Measurements from ENCODE around the gene PRXL2C. TPM values are rescaled to one million over a fixed set of nuclear protein-coding genes. Genes with fewer than 3 reads are reported as not detected.
"Not testable (repeated sequence)": the region's sequence is repeated elsewhere in the genome, so short reads cannot be mapped to it uniquely, and the experiment has no call there.

The PRXL2C gene
- total RNA-seq, 1 donor from 2014 or later, result 5.4 TPM

DNA sequence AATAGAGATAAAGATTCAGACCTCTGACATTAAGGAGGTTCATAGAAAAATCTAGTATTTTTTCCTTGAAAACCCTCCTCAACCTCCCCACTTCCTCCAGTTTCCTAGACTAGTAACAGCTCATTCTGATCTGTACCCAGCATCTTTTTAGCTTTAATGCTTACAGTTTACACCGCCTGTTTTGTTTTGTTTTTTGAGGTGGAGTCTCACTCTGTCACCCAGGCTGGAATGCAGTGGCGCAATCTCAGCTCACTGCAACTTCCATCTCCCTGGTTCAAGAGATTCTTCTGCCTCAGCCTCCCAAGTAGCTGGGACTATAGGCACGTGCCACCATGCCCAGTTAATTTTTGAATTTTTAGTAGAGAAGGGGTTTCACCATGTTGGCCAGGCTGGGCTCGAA, 40.5 kb downstream of the PRXL2C start:
- intact Hi-C loops (cut with micrococcal nuclease), result not testable (repeated sequence)

DNA sequence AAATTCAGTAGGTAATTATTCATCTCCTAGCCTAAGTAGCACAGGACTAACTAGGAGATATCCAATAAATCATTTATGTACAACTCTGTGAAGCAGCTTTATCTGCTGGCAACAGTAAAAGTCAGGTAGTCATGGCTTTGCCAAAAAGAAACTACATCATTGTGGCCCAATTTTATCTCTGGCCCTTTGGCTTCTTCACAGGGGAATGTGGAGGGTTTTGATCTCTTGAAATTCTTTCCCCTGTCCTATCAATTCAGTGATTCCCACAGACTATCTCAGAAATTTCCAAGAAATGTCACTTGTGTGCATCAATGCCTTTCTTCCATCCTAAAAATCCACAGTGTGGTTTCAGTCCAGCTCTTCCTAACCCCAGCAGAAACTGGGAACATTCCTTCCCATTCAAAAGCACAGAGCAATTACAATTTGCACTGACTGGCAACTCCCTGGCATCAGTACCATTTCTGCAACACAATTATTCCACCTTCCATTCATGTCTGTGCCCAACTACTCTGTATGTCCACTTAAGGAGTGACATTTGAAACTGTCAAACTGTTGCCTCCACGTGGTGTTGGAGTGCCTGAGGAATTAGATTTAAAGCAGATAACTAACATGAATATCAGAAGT, 42.0 kb downstream of the PRXL2C start:
- intact Hi-C loops (cut with micrococcal nuclease), result no loop called here

DNA sequence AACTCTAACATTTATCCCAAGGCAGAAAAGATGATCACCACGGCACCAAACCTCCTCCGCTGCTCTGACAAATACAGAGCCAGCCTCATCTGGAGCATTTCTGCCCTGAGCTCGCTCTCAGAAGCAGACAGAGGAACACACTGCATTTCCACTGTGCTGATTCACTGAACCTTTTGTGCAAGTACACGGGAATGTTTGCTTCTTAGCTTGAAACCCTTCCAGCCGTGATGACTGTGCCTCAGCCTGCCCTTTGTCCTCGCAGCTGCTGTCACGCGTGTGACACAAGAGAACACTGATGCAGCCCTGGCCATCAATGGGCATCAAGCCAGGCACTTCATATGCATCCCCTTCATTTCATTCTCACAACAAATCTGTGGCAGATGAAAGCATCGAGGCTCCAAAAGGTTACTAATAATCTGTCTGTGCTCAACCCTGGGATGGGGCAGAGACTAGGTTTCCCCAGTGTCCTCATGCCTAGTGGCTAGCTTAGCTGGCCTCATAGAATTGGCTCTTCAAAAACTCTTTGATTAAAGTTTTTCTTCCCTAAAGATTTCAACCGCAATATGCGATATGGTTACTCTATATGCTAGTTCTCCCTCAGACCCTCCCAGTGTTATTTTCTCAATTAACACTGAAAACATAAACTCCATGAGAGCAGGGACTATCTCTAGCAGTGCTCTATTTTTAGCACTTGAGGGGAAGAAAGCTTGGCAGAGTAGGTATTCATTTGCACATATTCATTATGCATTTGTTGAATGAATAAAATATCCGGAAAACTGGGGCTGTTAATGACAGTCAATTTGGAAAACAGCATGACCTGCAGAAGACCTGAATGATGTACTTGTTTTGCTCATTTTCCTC, 42.8 kb downstream of the PRXL2C start:
- intact Hi-C loops (cut with micrococcal nuclease), result no loop called here

DNA sequence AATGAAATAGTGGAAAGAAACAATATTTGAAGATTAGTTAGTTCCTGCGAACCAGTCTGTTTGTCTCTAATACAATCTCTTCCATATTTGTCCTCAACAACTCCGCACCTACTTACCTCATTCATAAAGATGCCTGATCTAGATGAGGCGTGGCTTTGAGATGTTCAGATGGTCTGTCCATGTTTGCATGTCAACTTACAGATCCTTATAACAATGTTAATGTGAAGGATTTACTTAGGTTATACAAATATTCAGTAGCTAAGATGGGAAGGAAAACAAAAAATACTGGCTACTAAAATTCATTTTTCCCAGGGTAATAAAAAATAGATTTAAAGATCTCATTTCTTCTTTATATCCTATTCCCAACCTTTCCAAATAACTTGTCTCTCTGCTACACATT, 43.8 kb downstream of the PRXL2C start:
- intact Hi-C loops (cut with micrococcal nuclease), result no loop called here

DNA sequence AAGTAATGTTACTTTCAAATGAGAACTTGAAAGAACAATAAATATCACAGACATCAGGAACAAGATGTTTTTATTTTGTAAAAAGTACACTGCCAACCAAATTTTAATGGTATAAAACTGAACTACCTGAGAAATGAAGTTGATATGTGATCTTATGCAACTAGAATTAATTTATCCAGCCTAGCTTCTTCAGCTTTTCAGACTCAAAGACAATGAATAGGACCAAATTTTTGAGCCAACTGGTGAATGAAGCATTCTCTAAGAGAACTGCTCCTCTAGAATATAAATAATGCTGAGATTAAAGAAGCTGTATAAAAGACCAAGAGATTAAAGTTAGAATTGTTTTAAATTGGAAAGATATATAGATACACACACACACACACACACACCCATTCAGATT, 45.4 kb downstream of the PRXL2C start:
- intact Hi-C loops (cut with micrococcal nuclease), result no loop called here

DNA sequence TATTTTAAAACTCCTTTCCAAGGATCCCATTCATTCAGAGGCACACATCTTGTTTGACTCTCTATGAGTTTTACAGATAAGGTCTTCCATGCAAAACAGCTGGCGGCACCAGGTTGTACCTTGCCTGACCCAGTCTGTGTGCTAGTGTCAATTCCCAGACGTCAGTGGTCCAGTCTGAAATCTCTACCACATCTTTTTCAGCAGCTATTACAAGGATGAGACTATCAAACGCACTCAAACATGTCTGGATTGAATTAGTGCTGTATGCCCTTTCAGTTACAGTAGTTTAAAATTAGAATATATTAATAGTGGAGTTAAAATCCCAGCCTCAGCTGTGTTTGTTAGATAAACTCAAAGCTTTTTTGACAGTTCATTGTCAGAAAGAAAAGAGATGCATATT, 47.1 kb downstream of the PRXL2C start:
- intact Hi-C loops (cut with micrococcal nuclease), result no loop called here

DNA sequence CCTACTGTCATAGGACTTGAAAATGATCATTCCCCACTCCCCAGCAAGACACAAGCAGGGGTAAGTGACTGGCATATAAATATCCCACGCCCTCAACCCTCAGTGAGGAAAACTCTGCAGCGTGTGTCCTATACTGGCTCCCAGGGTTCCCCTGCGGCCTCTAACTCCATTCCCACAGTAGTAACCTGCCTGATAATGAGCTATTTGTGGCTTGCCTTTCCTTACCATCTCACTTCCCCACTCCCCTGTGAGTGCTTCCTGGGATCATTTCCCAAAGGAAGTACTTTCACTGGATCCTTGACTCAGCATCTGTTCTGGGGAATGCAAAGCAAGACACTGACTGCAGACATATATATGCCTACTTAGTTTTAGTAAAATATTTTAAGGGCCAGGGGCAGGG, 49.8 kb downstream of the PRXL2C start:
- intact Hi-C loops (cut with micrococcal nuclease), result no loop called here

DNA sequence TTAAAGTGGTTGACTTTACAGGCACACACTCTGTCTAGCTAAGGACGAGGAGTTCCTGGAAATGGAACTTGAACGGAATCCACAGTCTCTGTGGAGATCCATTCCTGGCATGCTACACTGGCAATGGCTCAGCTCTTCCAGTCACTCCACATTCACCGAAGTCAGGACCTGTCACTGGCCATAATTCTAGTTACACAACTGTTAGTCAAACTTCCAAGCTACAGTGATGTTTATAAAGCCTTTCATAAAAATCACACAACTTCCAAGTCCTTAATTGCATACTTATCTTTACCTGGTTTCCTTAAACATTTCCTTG, 51.2 kb downstream of the PRXL2C start:
- intact Hi-C loops (cut with micrococcal nuclease), result no loop called here

DNA sequence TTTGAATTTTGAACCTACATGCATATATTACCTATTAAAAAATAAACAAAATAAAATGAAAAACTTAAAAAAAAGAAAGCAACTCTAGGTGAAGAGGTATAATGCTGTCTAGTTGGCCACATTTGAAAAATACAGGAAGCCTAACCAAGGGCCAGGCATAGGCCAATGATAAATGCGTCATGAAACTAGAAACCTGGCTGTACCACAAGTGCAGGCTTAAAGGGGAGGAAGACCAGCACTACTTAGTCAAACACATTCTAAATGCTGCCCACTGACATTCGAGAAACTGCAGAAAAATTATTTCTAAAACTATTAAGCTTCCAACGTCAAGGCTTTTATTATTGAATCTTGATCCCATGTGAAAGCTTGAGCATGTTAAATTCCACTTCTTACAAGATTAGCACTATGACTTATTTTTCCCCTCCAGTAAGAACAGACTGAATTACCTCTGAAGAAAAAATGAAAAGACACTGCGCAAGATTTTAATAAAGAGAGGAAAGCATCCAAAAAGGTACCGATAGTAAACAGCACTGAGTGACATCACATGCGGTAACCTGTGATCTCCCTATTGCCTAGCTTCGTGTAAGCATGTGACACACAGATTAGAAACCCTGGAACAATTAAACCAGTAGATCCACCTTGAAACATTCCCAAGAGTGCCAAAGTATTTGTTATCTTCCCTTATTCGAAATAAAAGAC, 51.7 kb downstream of the PRXL2C start:
- intact Hi-C loops (cut with micrococcal nuclease), result no loop called here

DNA sequence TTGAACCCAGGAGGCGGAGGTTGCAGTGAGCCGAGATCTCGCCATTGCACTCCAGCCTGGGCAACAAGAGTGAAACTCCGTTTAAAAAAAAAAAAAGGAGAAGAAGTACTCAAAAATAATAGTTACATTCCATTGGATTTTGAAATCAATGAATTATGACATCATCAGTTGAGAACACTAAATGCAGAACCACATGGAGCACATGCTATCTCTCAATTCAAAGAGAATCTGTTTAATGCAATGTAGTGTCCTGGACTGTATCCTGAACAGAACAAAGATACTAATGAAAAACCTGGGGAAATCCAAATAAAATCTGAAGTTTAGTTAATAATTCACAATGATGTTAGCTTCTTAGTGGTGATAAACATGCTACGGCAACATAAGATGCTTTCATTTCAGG, 55.8 kb downstream of the PRXL2C start:
- intact Hi-C loops (cut with micrococcal nuclease), result no loop called here

DNA sequence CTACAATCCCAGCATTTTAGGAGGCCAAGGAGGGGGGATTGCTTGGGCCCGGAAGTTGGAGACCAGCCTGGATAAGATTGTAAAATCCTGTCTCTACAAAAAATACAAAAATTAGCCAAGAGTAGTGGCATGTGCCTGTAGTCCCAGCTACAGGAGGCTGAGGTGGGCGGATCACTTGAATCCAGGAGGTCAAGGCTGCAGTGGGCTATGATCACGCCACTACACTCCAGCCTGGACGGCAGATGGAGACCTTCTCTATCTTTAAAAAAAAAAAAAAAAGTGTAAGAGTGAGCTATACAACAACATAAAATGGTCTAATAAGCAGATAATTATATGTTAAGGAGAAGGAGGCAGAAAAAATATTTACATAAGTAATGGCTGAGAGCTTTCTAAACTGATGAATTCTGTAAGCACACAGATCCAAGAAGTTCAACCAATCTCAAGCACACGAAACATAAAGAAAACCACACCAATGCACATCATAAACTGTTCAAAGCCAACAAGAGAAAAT, 58.5 kb downstream of the PRXL2C start:
- intact Hi-C loops (cut with micrococcal nuclease), result no loop called here

Other genes with a start within 250 kb of the PRXL2C start
- gene ZNF367, start 236.9 kb downstream of the PRXL2C start, total RNA-seq, result 18.7 and 20.7 TPM in 2 replicates
- 7.0 and 7.4 TPM in 2 replicates for gene HABP4, start 205.1 kb downstream of the PRXL2C start, total RNA-seq
- gene CDC14B, start 35.5 kb downstream of the PRXL2C start, total RNA-seq, result 1.1 and 2.2 TPM in 2 replicates
- 12.0 and 14.3 TPM in 2 replicates for gene ZNF510, start 122.8 kb upstream of the PRXL2C start, total RNA-seq
- 4.5 and 5.0 TPM in 2 replicates for gene ZNF782, start 199.2 kb upstream of the PRXL2C start, total RNA-seq

All from T-helper 1 cell treated with Interleukin-12 subunit alpha and Interleukin-12 subunit beta and Interleukin-4 antibody, amounts not matched to agents 30 ng/mL and 1 ng/mL, for 36 hours (primary cell).